Liver (tissue), 9 donors: ENCODE measurements around the gene ROBO2. TPM values are rescaled to one million over a fixed set of nuclear protein-coding genes. Genes with fewer than 3 reads are reported as not detected.

Source experiments
- DNase-seq: peaks from one replicate; pipeline ENCODE4 v3.0.0-alpha.2; 2017; ENCODE audit warnings: low spot score
- H3K27ac ChIP-seq, 2 donors: one replicate each; pipeline ENCODE4 v1.7.0; 2013; ENCODE audit warnings: inconsistent platforms in 2 of 2, low read length in 2 of 2, control low read depth in 1 of 2, low read depth in 1 of 2, mild to moderate bottlenecking in 1 of 2
- H3K27me3 ChIP-seq, 4 donors: one replicate each; pipeline versions ENCODE4 v1.6.1 to v1.7.0; 2013; ENCODE audit warnings: low read length in 3 of 4, inconsistent platforms in 1 of 4, mild to moderate bottlenecking in 1 of 4, moderate library complexity in 1 of 4; ENCODE audit not compliant: control insufficient read depth in 4 of 4, insufficient read depth in 4 of 4
- H3K36me3 ChIP-seq, 4 donors: one replicate each; pipeline versions ENCODE4 v1.6.1 to v1.7.0; 2013; ENCODE audit warnings: low read length in 3 of 4, mild to moderate bottlenecking in 3 of 4, low read depth in 1 of 4, moderate library complexity in 1 of 4; ENCODE audit not compliant: control insufficient read depth in 4 of 4, insufficient read depth in 3 of 4
- H3K4me1 ChIP-seq, 4 donors: one replicate each; pipeline versions ENCODE4 v1.6.1 to v1.7.0; 2013; ENCODE audit warnings: low read length in 3 of 4, mild to moderate bottlenecking in 3 of 4, moderate library complexity in 1 of 4; ENCODE audit not compliant: control insufficient read depth in 4 of 4, insufficient read depth in 4 of 4
- H3K4me3 ChIP-seq, 3 donors: one replicate each; pipeline versions ENCODE4 v1.6.1 to v1.7.0; 2013; ENCODE audit warnings: low read length in 3 of 3, control low read depth in 1 of 3, low read depth in 1 of 3, mild to moderate bottlenecking in 1 of 3
- H3K9ac ChIP-seq, 2 donors: one replicate each; pipeline ENCODE4 v1.7.0; 2013; ENCODE audit warnings: low read length in 2 of 2, mild to moderate bottlenecking in 2 of 2, moderate library complexity in 2 of 2, control low read depth in 1 of 2, low read depth in 1 of 2
- H3K9me3 ChIP-seq, 4 donors: one replicate each; pipeline versions ENCODE4 v1.6.1 to v1.7.0; 2013; ENCODE audit warnings: low read length in 3 of 4; ENCODE audit not compliant: control insufficient read depth in 4 of 4
- ATF3 ChIP-seq: IDR thresholded peaks from 2 replicates; pipeline ENCODE4 v1.6.1; 2016; ENCODE audit warnings: antibody characterized with exemption
- CTCF ChIP-seq: fragments of 150-350 bp; IDR thresholded peaks from 2 replicates; pipeline ENCODE4 v1.5.1; 2017; ENCODE audit warnings: improper control_type of control experiment, low read depth, low read length; ENCODE audit not compliant: missing input control
- EGR1 ChIP-seq, 2 donors: IDR thresholded peaks; 2 replicates each; pipeline ENCODE4 v1.6.1; 2016 to 2018; ENCODE audit warnings: antibody characterized with exemption in 2 of 2, low read depth in 2 of 2
- FOXA1 ChIP-seq: IDR thresholded peaks from 2 replicates; pipeline ENCODE4 v1.6.1; 2016; ENCODE audit warnings: antibody characterized with exemption
- GABPA ChIP-seq, 2 donors: IDR thresholded peaks in 1 of 2; conservative IDR thresholded peaks in 1 of 2; 2 replicates each; pipeline ENCODE4 v1.6.1; 2016; ENCODE audit warnings: antibody characterized with exemption in 2 of 2, mild to moderate bottlenecking in 1 of 2, moderate library complexity in 1 of 2
- HNF4A ChIP-seq, 2 donors: conservative IDR thresholded peaks; 2 replicates each; pipeline ENCODE4 v1.6.1; 2016; ENCODE audit warnings: antibody characterized with exemption in 2 of 2, mild to moderate bottlenecking in 2 of 2
- HNF4G ChIP-seq: IDR thresholded peaks from 2 replicates; pipeline ENCODE4 v1.6.1; 2016; ENCODE audit warnings: antibody characterized with exemption
- JUND ChIP-seq, 2 donors: IDR thresholded peaks; 2 replicates each; pipeline ENCODE4 v1.6.1; 2016; ENCODE audit warnings: antibody characterized with exemption in 2 of 2
- MAX ChIP-seq: IDR thresholded peaks from 2 replicates; pipeline ENCODE4 v1.6.1; 2016; ENCODE audit warnings: antibody characterized with exemption
- NR2F2 ChIP-seq: IDR thresholded peaks from 2 replicates; pipeline ENCODE4 v1.6.1; 2016; ENCODE audit warnings: antibody characterized with exemption
- RAD21 ChIP-seq, 2 donors: IDR thresholded peaks; 2 replicates each; pipeline ENCODE4 v1.6.1; 2016; ENCODE audit warnings: antibody characterized with exemption in 2 of 2, mild to moderate bottlenecking in 2 of 2
- REST ChIP-seq: IDR thresholded peaks from 2 replicates; pipeline ENCODE4 v1.6.1; 2016; ENCODE audit warnings: antibody characterized with exemption, mild to moderate bottlenecking
- SP1 ChIP-seq: IDR thresholded peaks from 2 replicates; pipeline ENCODE4 v1.6.1; 2018; ENCODE audit warnings: antibody characterized with exemption, mild to moderate bottlenecking
- TAF1 ChIP-seq: conservative IDR thresholded peaks from 2 replicates; pipeline ENCODE4 v1.6.1; 2016; ENCODE audit warnings: antibody characterized with exemption, mild to moderate bottlenecking
- YY1 ChIP-seq: IDR thresholded peaks from 2 replicates; pipeline ENCODE4 v1.6.1; 2016; ENCODE audit warnings: antibody characterized with exemption, mild to moderate bottlenecking
- ZBTB33 ChIP-seq: IDR thresholded peaks from 2 replicates; pipeline ENCODE4 v1.6.1; 2016; ENCODE audit warnings: antibody characterized with exemption
- WGBS: extraction: QIAGEN DNeasy Blood & Tissue Kit; methylation state at CpG from one replicate; pipeline ENCODE4 v1.1.7; 2013; 5-methylcytosine and 5-hydroxymethylcytosine counted together
- polyA plus RNA-seq, 2 donors: library from polyadenylated mRNA; stranded (reverse) in 1 of 2; unstranded in 1 of 2; fragments of 200-250 nt in 1 of 2; fragments of >200 nt in 1 of 2; fragmentation: Nextera tagmentation in 1 of 2; extraction: Ambion mirVana in 1 of 2; gene quantifications; one replicate each; pipeline versions ENCODE4 v1.2.1 to v1.2.3, GENCODE V29; 2013 to 2015
- total RNA-seq, 2 donors: library from RNA; depleted of rRNA; stranded (reverse); fragments of >200 nt; gene quantifications; one replicate each; pipeline ENCODE4 v1.2.3, GENCODE V29; 2014
- donor health status: healthy.
- donor health status: healthy.
- donor health status: healthy.
- donor health status: healthy.
- donor health status: healthy.

The ROBO2 gene
- total and polyA plus RNA-seq, 4 donors = 0.22 to 19.4 (median 1.1) TPM

- H3K9ac ChIP-seq = no peak overlapping the region
- no peak for TF ChIP-seq MAX
- no peak for TF ChIP-seq REST
- TF ChIP-seq HNF4A (conservative IDR thresholded peaks at IDR 0.05) = no peak
- TF ChIP-seq EGR1 (IDR thresholded peaks at IDR 0.05; ENCODE audit: low read depth in 2 of 2) = no peak
- TF ChIP-seq ATF3 = no peak
- no peak for TF ChIP-seq RAD21 (IDR thresholded peaks at IDR 0.05)
- no peak for TF ChIP-seq ZBTB33
- TF ChIP-seq GABPA (IDR thresholded peaks at IDR 0.05 in 1 of 2, conservative IDR thresholded peaks at IDR 0.05 in 1 of 2) = no peak
- no peak for TF ChIP-seq JUND (IDR thresholded peaks at IDR 0.05)
- TF ChIP-seq FOXA1 = no peak
Measured at GRCh38 chr3:77323626-77324025, 283.7 kb downstream of the ROBO2 start.

GRCh38 chr3:77324105-77324504 is 284.2 kb downstream of the ROBO2 start:
- no peak overlapping the region for H3K27ac ChIP-seq
- H3K27me3 ChIP-seq = no peaks in the 10 kb centered on the region
- H3K9ac ChIP-seq = no peak overlapping the region
- H3K4me3 ChIP-seq = no peak overlapping the region
- DNase-seq = no peak
- no peaks in the 10 kb centered on the region for H3K9me3 ChIP-seq
- 95% methylated on average over 3 of the region's 3 CpGs for WGBS
- H3K4me1 ChIP-seq = peaks cover 0 to 1% (median 0%) of the 10 kb centered on the region in 4 donors
- no peaks in the 10 kb centered on the region for H3K36me3 ChIP-seq
- TF ChIP-seq FOXA1 (no peak), NR2F2 (no peak), MAX (no peak), CTCF (no peak), TAF1 (no peak), YY1 (no peak), RAD21 (IDR thresholded peaks at IDR 0.05) (no peak), HNF4G (no peak), SP1 (no peak)

More at GRCh38 chr3:77323626-77324025, 283.7 kb downstream of the ROBO2 start:
- no peak overlapping the region for H3K4me3 ChIP-seq
- no peaks in the 10 kb centered on the region for H3K27me3 ChIP-seq
- no peaks in the 10 kb centered on the region for H3K9me3 ChIP-seq
- H3K27ac ChIP-seq = no peak overlapping the region
- no peaks in the 10 kb centered on the region for H3K36me3 ChIP-seq
- no peak for DNase-seq
- peaks cover 0 to 1% (median 0%) of the 10 kb centered on the region in 4 donors for H3K4me1 ChIP-seq
